Smooth muscle cell of trachea (primary cell): ENCODE data around the gene FEZF1. TPM values are rescaled to one million over a fixed set of nuclear protein-coding genes. Genes with fewer than 3 reads are reported as not detected.

Source experiments
- total RNA-seq: library from RNA; depleted of rRNA; stranded (reverse); fragments of >200 nt; gene quantifications from 2 replicates; pipeline ENCODE4 v1.2.1, GENCODE V29; 2014

The FEZF1 gene
- total RNA-seq, result not detected in 2 replicates

DNA sequence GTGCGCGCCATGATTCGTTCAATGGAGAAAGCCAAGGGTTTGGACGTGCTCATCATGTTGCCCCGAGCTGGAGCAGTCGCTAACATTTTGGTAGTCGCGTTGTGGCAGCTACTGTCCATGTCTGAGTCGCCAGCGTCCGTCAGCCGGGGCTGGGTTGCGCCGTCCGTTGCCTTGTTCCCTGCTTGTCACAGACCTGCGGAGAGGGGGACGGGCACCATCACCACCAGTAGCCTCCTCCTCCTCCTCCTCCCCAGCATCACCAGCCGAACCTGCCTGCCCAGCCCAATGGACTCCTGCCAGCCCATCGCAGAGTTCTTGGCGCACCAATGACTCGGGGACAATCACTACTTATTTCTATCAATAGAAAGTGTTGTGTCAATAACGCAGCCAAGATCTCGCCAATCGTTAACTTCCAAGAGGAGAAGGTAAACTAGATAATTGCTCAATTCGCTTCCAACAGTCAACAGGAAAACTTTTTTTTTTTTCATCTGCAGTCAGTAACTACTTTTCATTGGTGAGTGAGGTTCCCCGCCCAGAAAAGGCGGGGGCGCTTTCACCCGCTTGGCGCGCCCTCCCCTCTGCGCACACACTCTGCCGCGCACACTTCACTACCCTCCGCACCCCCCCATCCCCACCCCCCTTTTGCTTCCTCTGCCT is at the start of gene FEZF1:
TSS of gene FEZF1 (minus strand) at position 432 of the 657 bp plus-strand sequence. CDS start at position 119, 313 bp downstream.

Other genes starting within 250 kb of the FEZF1 start
- 30.3 and 36.5 TPM in 2 replicates for gene AASS, start 160.5 kb downstream of the FEZF1 start, total RNA-seq